Endodermal cell (in vitro differentiated cells): ENCODE measurements around the gene ASCL2. TPM values are rescaled to one million over a fixed set of nuclear protein-coding genes. Genes with fewer than 3 reads are reported as not detected.

Source experiments
- DNase-seq: peaks from one replicate; pipeline ENCODE4 v3.0.0-alpha.2; 2017
- H3K27ac ChIP-seq: 2 replicates; pipeline ENCODE4 v1.5.1; 2013; ENCODE audit warnings: mild to moderate bottlenecking, low read depth, low read length, moderate library complexity
- H3K27me3 ChIP-seq: 2 replicates; pipeline ENCODE4 v1.6.1; 2013; ENCODE audit warnings: mild to moderate bottlenecking, low read length, moderate library complexity; ENCODE audit not compliant: insufficient read depth, control insufficient read depth, poor library complexity, severe bottlenecking
- H3K36me3 ChIP-seq: 2 replicates; pipeline ENCODE4 v1.7.0; 2013; ENCODE audit warnings: mild to moderate bottlenecking, low read length, moderate library complexity; ENCODE audit not compliant: control insufficient read depth, insufficient read depth
- H3K4me1 ChIP-seq: one replicate; pipeline ENCODE4 v1.7.0; 2013; ENCODE audit warnings: low read length; ENCODE audit not compliant: control insufficient read depth, insufficient read depth
- H3K4me3 ChIP-seq: 2 replicates; pipeline ENCODE4 v1.5.1; 2013; ENCODE audit warnings: mild to moderate bottlenecking, low read length, moderate library complexity
- H3K9ac ChIP-seq: 2 replicates; pipeline ENCODE4 v1.6.1; 2013; ENCODE audit warnings: mild to moderate bottlenecking, low read length, moderate library complexity; ENCODE audit not compliant: poor library complexity, severe bottlenecking; ENCODE audit errors: extremely low read depth
- H3K9me3 ChIP-seq: 2 replicates; pipeline ENCODE4 v1.6.1; 2013; ENCODE audit warnings: mild to moderate bottlenecking, low read length, moderate library complexity; ENCODE audit not compliant: control insufficient read depth
- H3K27ac Mint-ChIP-seq: 2 replicates; pipeline ENCODE4 v1.8.0; 2020; ENCODE audit warnings: mixed read lengths
- H3K27me3 Mint-ChIP-seq: 2 replicates; pipeline ENCODE4 v1.8.0; 2021; ENCODE audit warnings: mild to moderate bottlenecking, mixed read lengths; ENCODE audit not compliant: insufficient read depth
- H3K36me3 Mint-ChIP-seq: 2 replicates; pipeline ENCODE4 v1.8.0; 2020; ENCODE audit warnings: low read depth, mixed read lengths
- H3K4me1 Mint-ChIP-seq: 2 replicates; pipeline ENCODE4 v1.8.0; 2020; ENCODE audit warnings: mixed read lengths
- H3K4me3 Mint-ChIP-seq: 2 replicates; pipeline ENCODE4 v1.8.0; 2020; ENCODE audit warnings: mild to moderate bottlenecking, moderate library complexity, mixed read lengths
- H3K9me3 Mint-ChIP-seq: 2 replicates; pipeline ENCODE4 v1.8.0; 2020; ENCODE audit warnings: mild to moderate bottlenecking, mixed read lengths
- CTCF ChIP-seq: fragments of 200-600 bp; sonication (generic); conservative IDR thresholded peaks from 2 replicates; pipeline ENCODE4 v1.5.0; 2021; ENCODE audit warnings: antibody characterized with exemption, mild to moderate bottlenecking
- WGBS, 2 experiments: methylation state at CpG; one replicate each; pipeline versions ENCODE4 v1.1.5 to v1.1.7; 2013; ENCODE audit warnings: missing lambda C conversion rate in 2 of 2, mixed read lengths in 1 of 2; ENCODE audit not compliant: insufficient coverage in 1 of 2, insufficient read length in 1 of 2; 5-methylcytosine and 5-hydroxymethylcytosine counted together
- total RNA-seq, 2 donors: library from RNA; stranded (reverse); fragmentation: NEBNext Ultra II Directional in 1 of 2; extraction: Animal tissue kit (Norgen Biotek cat#: 25700) in 1 of 2; gene quantifications; 2 replicates in 1 of 2; 3 replicates in 1 of 2; pipeline ENCODE4 v1.2.1, GENCODE V29; 2021

The ASCL2 gene
- total RNA-seq, 2 donors from 2014 or later = not detected

GRCh38 chr11:2219318-2220017, 50.9 kb downstream of the ASCL2 start:
- Histone ChIP-seq H3K4me1 (no peaks in the 10 kb centered on the region), H3K9me3 (no peaks in the 10 kb centered on the region), H3K9ac (no peak overlapping the region), H3K27me3 (no peaks in the 10 kb centered on the region), H3K4me3 (no peak overlapping the region), H3K27ac (no peak overlapping the region), H3K36me3 (no peaks in the 10 kb centered on the region)
- TF ChIP-seq CTCF = no peak
- Mint-ChIP-seq H3K4me3 (no peak overlapping the region), H3K4me1 (no peaks in the 10 kb centered on the region), H3K9me3 (no peaks in the 10 kb centered on the region), H3K36me3 (no peaks in the 10 kb centered on the region), H3K27me3 (peaks cover 48% of the 10 kb centered on the region), H3K27ac (no peak overlapping the region)
- no peak for DNase-seq
- WGBS, 2 experiments = 92 to 93% methylated on average over 3 to 6 of the region's 6 CpGs

Other genes starting within 250 kb of the ASCL2 start
- 1 to 10 TPM in 1 of 2 donors, under 1 TPM in 1; 0.80 to 5.1 TPM for gene IGF2, start 131.2 kb downstream of the ASCL2 start, total RNA-seq
- not detected for gene INS, start 109.4 kb downstream of the ASCL2 start, total RNA-seq
- gene TH, start 98.8 kb downstream of the ASCL2 start, total RNA-seq = not detected
- gene C11orf21, start 31.3 kb upstream of the ASCL2 start, total RNA-seq = under 1 TPM in 1 of 2 donors, not detected in 1; 0.20 TPM
- gene TSPAN32, start 31.4 kb upstream of the ASCL2 start, total RNA-seq = not detected
- 100 to 1,000 TPM; 275 to 331 TPM for gene CD81, start 106.7 kb upstream of the ASCL2 start, total RNA-seq
- gene TSSC4, start 130.2 kb upstream of the ASCL2 start, total RNA-seq = 10 to 100 TPM; 47.2 to 51.1 TPM
- under 1 TPM; 0.11 TPM for gene TRPM5, start 173.9 kb upstream of the ASCL2 start, total RNA-seq
- 1 to 10 TPM; 1.8 to 3.5 TPM for gene KCNQ1, start 174.4 kb upstream of the ASCL2 start, total RNA-seq